Esophagus muscularis mucosa (tissue), 4 donors: Measurements from ENCODE around the gene DNAJC1. TPM values are rescaled to one million over a fixed set of nuclear protein-coding genes. Genes with fewer than 3 reads are reported as not detected.

Experiments used
- DNase-seq: peaks from one replicate; pipeline ENCODE4 v3.0.0-alpha.2; 2017; ENCODE audit errors: extremely low spot score
- H3K27ac ChIP-seq, 4 donors: fragments of 200-600 bp; sonication (generic); replicated peaks in 1 of 4; 1 replicate in 3 of 4; 2 replicates in 1 of 4; pipeline ENCODE4 v1.5.1; 2016 to 2019; ENCODE audit warnings: mild to moderate bottlenecking in 1 of 4
- H3K27me3 ChIP-seq, 4 donors: fragments of 200-600 bp; sonication (generic); one replicate each; pipeline versions ENCODE4 v1.5.1 to v1.6.0; 2016 to 2019
- H3K36me3 ChIP-seq, 4 donors: fragments of 200-600 bp; sonication (generic); one replicate each; pipeline ENCODE4 v1.5.1; 2016 to 2019
- H3K4me1 ChIP-seq, 4 donors: fragments of 200-600 bp; sonication (generic); one replicate each; pipeline ENCODE4 v1.5.1; 2016 to 2019
- H3K4me3 ChIP-seq, 4 donors: fragments of 200-600 bp; sonication (generic); 1 replicate in 2 of 4; 2 replicates in 2 of 4; pipeline ENCODE4 v1.5.1; 2016 to 2019; ENCODE audit warnings: mild to moderate bottlenecking in 4 of 4, moderate library complexity in 1 of 4
- H3K9me3 ChIP-seq, 4 donors: fragments of 200-600 bp; sonication (generic); 1 replicate in 3 of 4; 2 replicates in 1 of 4; pipeline ENCODE4 v1.5.1; 2016 to 2019
- CTCF ChIP-seq, 3 experiments: fragments of 200-600 bp in 2 of 3; fragments of 450-650 bp in 1 of 3; sonication (generic) in 2 of 3; IDR thresholded peaks; one replicate each; pipeline ENCODE4 v1.5.1; 2017 to 2019; ENCODE audit warnings: antibody characterized with exemption in 3 of 3, mild to moderate bottlenecking in 2 of 3, moderate library complexity in 1 of 3
- EP300 ChIP-seq: sonication (generic); formaldehyde crosslinking; IDR thresholded peaks from one replicate; pipeline ENCODE4 v1.6.1; 2017; ENCODE audit warnings: antibody characterized with exemption
- POLR2A ChIP-seq: fragments of 450-650 bp; IDR thresholded peaks from one replicate; pipeline ENCODE4 v1.6.1; 2017; ENCODE audit warnings: antibody characterized with exemption, moderate library complexity, mild to moderate bottlenecking, low read depth
- POLR2AphosphoS5 ChIP-seq, 2 donors: sonication (generic); formaldehyde crosslinking; IDR thresholded peaks; one replicate each; pipeline ENCODE4 v1.6.1; 2017; ENCODE audit warnings: antibody characterized with exemption in 2 of 2
- WGBS: methylation state at CpG from one replicate; pipeline ENCODE4 v1.1.5; 2018; 5-methylcytosine and 5-hydroxymethylcytosine counted together
- intact Hi-C: fragments of 100-400 bp; cut with DNase I; formaldehyde crosslinking; loops from one replicate; pipeline ENCODE4 v1.15.1; 2023
- total RNA-seq, 4 donors: library from RNA; depleted of rRNA; stranded (reverse); fragments of >200 nt; gene quantifications; one replicate each; pipeline versions ENCODE4 v1.1.0 to v1.2.1, GENCODE V29; 2016

DNAJC1 gene
- total RNA-seq: 10 to 100 TPM; 46.5 to 70.6 (median 61.5) TPM

- TF ChIP-seq POLR2A (peak; percentile 83), EP300 (no peak), CTCF (IDR thresholded peaks at IDR 0.05) (peak in 1 of 3 experiments; percentile 28), POLR2AphosphoS5 (IDR thresholded peaks at IDR 0.05) (peak; percentile 98 to 99)
- intact Hi-C loops: loop anchor here (5.0 to 10.0 kb wide), 6 partner anchors 224 to 1091 kb away; partner anchors contain the start of genes MSRB2 and PIP4K2A
- Histone ChIP-seq H3K9me3 (no peaks in the 10 kb centered on the region), H3K4me1 (peaks cover 0 to 33% (median 26%) of the 10 kb centered on the region in 4 donors), H3K4me3 (peak within 1 kb of the TSS; percentile 71 to 93 (median 80)), H3K36me3 (no peaks in the 10 kb centered on the region), H3K27ac (peak within 1 kb of the TSS; percentile 93 to 99 (median 94)), H3K27me3 (no peaks in the 10 kb centered on the region)
- 0% methylated on average over 15 of the region's 83 CpGs for WGBS
- peak; percentile 99 for DNase-seq
Measured at GRCh38 chr10:22003177-22003963, at the start of gene DNAJC1. Gene DNAJC1, minus strand, starts transcription at chr10:22003730. Its CDS starts 296 bp downstream, at chr10:22003434.

- Histone ChIP-seq H3K27me3 (no peaks in the 10 kb centered on the region), H3K4me1 (peaks cover 0 to 8% (median 0%) of the 10 kb centered on the region in 4 donors), H3K4me3 (no peak overlapping the region), H3K36me3 (no peaks in the 10 kb centered on the region), H3K9me3 (no peaks in the 10 kb centered on the region), H3K27ac (no peak overlapping the region)
- DNase-seq: no peak
- TF ChIP-seq CTCF (IDR thresholded peaks at IDR 0.05) (no peak), EP300 (no peak), POLR2A (no peak), POLR2AphosphoS5 (IDR thresholded peaks at IDR 0.05) (no peak)
- WGBS: 88% methylated on average over 5 of the region's 5 CpGs
- intact Hi-C loops: no loop called here
Measured at GRCh38 chr10:22053048-22053447, 49.5 kb upstream of the DNAJC1 start.

DNA sequence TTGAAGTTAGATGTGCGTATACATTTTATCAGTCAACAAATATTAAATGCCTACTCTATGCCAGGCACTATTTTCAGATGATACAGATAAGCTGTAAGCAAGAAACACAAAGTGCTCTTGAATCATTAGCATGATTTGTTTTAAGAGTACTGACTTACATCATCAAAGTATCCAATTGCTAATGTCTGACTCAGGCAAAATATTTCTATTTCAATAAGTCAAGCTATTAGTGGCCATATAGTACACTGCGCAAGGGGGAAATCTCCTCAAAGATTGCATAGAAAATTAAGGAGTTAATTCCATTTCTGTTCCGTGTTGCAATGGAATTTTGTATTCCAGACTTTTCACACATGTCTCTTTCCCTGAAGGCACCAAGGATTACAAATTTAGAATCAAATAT is 46.1 kb upstream of the DNAJC1 start:
- Histone ChIP-seq H3K27ac (no peak overlapping the region), H3K27me3 (no peaks in the 10 kb centered on the region), H3K4me3 (no peak overlapping the region), H3K36me3 (no peaks in the 10 kb centered on the region), H3K4me1 (peaks cover 0 to 8% (median 0%) of the 10 kb centered on the region in 4 donors), H3K9me3 (no peaks in the 10 kb centered on the region)
- TF ChIP-seq EP300 (no peak), CTCF (IDR thresholded peaks at IDR 0.05) (no peak), POLR2AphosphoS5 (IDR thresholded peaks at IDR 0.05) (no peak), POLR2A (no peak)
- intact Hi-C loops: no loop called here
- no peak for DNase-seq
- 92% methylated on average over 3 of the region's 3 CpGs for WGBS

GRCh38 chr10:22047812-22048211 is 44.3 kb upstream of the DNAJC1 start:
- TF ChIP-seq EP300 (no peak), CTCF (IDR thresholded peaks at IDR 0.05) (no peak)
- DNase-seq: no peak
- Histone ChIP-seq H3K9me3 (no peaks in the 10 kb centered on the region), H3K27ac (no peak overlapping the region), H3K27me3 (no peaks in the 10 kb centered on the region), H3K4me3 (no peak overlapping the region), H3K36me3 (no peaks in the 10 kb centered on the region), H3K4me1 (peaks cover 0 to 1% (median 0%) of the 10 kb centered on the region in 4 donors)
- intact Hi-C loops: no loop called here
- 86% methylated on average over 1 of the region's 1 CpG for WGBS
